DOHH2 (cell line): ENCODE data around the gene SLC13A2.

Experiments
- H3F3A ChIP-seq: fragments of 200-600 bp; sonication (generic), shearing (Covaris generic); 2 replicates; pipeline ENCODE4 v1.6.0; 2016; ENCODE audit warnings: antibody characterized with exemption, mild to moderate bottlenecking; ENCODE audit not compliant: control insufficient read depth, insufficient read depth
- H3K27ac ChIP-seq: fragments of 200-600 bp; sonication (generic); 2 replicates; pipeline ENCODE4 v1.5.1; 2014; ENCODE audit warnings: low read depth, mild to moderate bottlenecking, low read length, moderate library complexity
- H3K27me3 ChIP-seq: fragments of 200-600 bp; sonication (generic); 2 replicates; pipeline ENCODE4 v1.6.1; 2014; ENCODE audit warnings: mild to moderate bottlenecking, low read length, mixed read lengths; ENCODE audit not compliant: control insufficient read depth
- H3K36me3 ChIP-seq: fragments of 200-600 bp; sonication (generic); 2 replicates; pipeline ENCODE4 v1.6.1; 2014; ENCODE audit warnings: mild to moderate bottlenecking, low read length, moderate library complexity, mixed read lengths; ENCODE audit not compliant: control insufficient read depth
- H3K4me1 ChIP-seq: fragments of 200-600 bp; sonication (generic); 2 replicates; pipeline ENCODE4 v1.6.1; 2014; ENCODE audit warnings: mild to moderate bottlenecking, low read length, mixed read lengths; ENCODE audit not compliant: control insufficient read depth
- H3K4me2 ChIP-seq: fragments of 200-600 bp; sonication (generic); 2 replicates; pipeline ENCODE4 v1.6.0; 2014; ENCODE audit warnings: mild to moderate bottlenecking, low read length, moderate library complexity
- H3K4me3 ChIP-seq: fragments of 200-600 bp; sonication (generic); 2 replicates; pipeline ENCODE4 v1.5.1; 2014; ENCODE audit warnings: mild to moderate bottlenecking, low read length, mixed read lengths
- H3K79me2 ChIP-seq: fragments of 200-600 bp; sonication (generic); 2 replicates; pipeline ENCODE4 v1.6.1; 2014; ENCODE audit warnings: mild to moderate bottlenecking, low read length, mixed read lengths; ENCODE audit not compliant: control insufficient read depth
- H3K9me2 ChIP-seq: fragments of 200-600 bp; sonication (generic); replicated peaks from 2 replicates; pipeline ENCODE4 v1.6.1; 2014; ENCODE audit warnings: mild to moderate bottlenecking, low read length, mixed read lengths; ENCODE audit not compliant: control insufficient read depth
- H3K9me3 ChIP-seq: fragments of 200-600 bp; sonication (generic); 2 replicates; pipeline ENCODE4 v1.6.1; 2014; ENCODE audit warnings: antibody characterized with exemption, low read length, mixed read lengths; ENCODE audit not compliant: control insufficient read depth, insufficient read depth
- H4K20me1 ChIP-seq: fragments of 200-600 bp; sonication (generic); 2 replicates; pipeline ENCODE4 v1.6.0; 2014; ENCODE audit warnings: low read depth, mild to moderate bottlenecking, antibody characterized with exemption, low read length, moderate library complexity; ENCODE audit not compliant: control insufficient read depth, insufficient read depth
- CTCF ChIP-seq: fragments of 200-600 bp; sonication (generic); IDR thresholded peaks from one replicate; pipeline ENCODE4 v1.5.1; 2014; ENCODE audit warnings: antibody characterized with exemption, mild to moderate bottlenecking, low read depth, low read length; ENCODE audit not compliant: poor library complexity, severe bottlenecking
- EZH2phosphoT487 ChIP-seq: fragments of 200-600 bp; sonication (generic); IDR thresholded peaks from 2 replicates; pipeline ENCODE4 v1.6.1; 2017; ENCODE audit warnings: borderline replicate concordance, mild to moderate bottlenecking, antibody characterized with exemption, low read length, moderate library complexity, mixed read lengths

SLC13A2 gene

GRCh38 chr17:28443901-28444638 is 29.4 kb upstream of the SLC13A2 start:
- Histone ChIP-seq H3K9me3 (no peaks in the 10 kb centered on the region), H3K4me2 (no peak overlapping the region), H4K20me1 (no peaks in the 10 kb centered on the region)

GRCh38 chr17:28446716-28447395 is 26.6 kb upstream of the SLC13A2 start:
- Histone ChIP-seq H4K20me1 (no peaks in the 10 kb centered on the region), H3K27ac (no peak overlapping the region), H3F3A (no peaks in the 10 kb centered on the region), H3K9me2 (no peaks in the 10 kb centered on the region), H3K27me3 (peaks cover 5% of the 10 kb centered on the region), H3K36me3 (no peaks in the 10 kb centered on the region), H3K4me2 (no peak overlapping the region), H3K4me3 (no peak overlapping the region), H3K4me1 (no peaks in the 10 kb centered on the region), H3K79me2 (no peaks in the 10 kb centered on the region), H3K9me3 (no peaks in the 10 kb centered on the region)
- TF ChIP-seq EZH2phosphoT487 (no peak), CTCF (no peak)

More at GRCh38 chr17:28443901-28444638, 29.4 kb upstream of the SLC13A2 start:
- Histone ChIP-seq H3K27ac (no peak overlapping the region), H3K4me3 (no peak overlapping the region), H3K9me2 (no peaks in the 10 kb centered on the region), H3K36me3 (no peaks in the 10 kb centered on the region), H3F3A (no peaks in the 10 kb centered on the region), H3K4me1 (no peaks in the 10 kb centered on the region), H3K79me2 (no peaks in the 10 kb centered on the region), H3K27me3 (peaks cover 4% of the 10 kb centered on the region; the same call in 1 of the 2 replicates)
- TF ChIP-seq CTCF (no peak), EZH2phosphoT487 (no peak)

GRCh38 chr17:28447396-28447760 is 26.1 kb upstream of the SLC13A2 start:
- TF ChIP-seq EZH2phosphoT487, result no peak
- no peak for TF ChIP-seq CTCF
- Histone ChIP-seq H3K9me3 (no peaks in the 10 kb centered on the region), H3K4me2 (no peak overlapping the region), H3K36me3 (no peaks in the 10 kb centered on the region), H3K4me3 (no peak overlapping the region), H3F3A (no peaks in the 10 kb centered on the region), H4K20me1 (no peaks in the 10 kb centered on the region), H3K27me3 (peaks cover 3% of the 10 kb centered on the region), H3K79me2 (no peaks in the 10 kb centered on the region), H3K9me2 (no peaks in the 10 kb centered on the region), H3K27ac (no peak overlapping the region), H3K4me1 (no peaks in the 10 kb centered on the region)
